Stimulated activated CD4-positive, alpha-beta T cell treated with anti-CD3 and anti-CD28 coated beads, TNF-alpha, amount 100 ng/mL, for 1 hour (primary cell): ENCODE measurements around the gene SCAF4.
"Not testable (repeated sequence)": the region's sequence is repeated elsewhere in the genome, so short reads cannot be mapped to it uniquely, and the experiment has no call there.

Experiments used
- DNase-seq, 3 donors: peaks; one replicate each; pipeline ENCODE4 v3.0.0-alpha.2; 2020; ENCODE audit warnings: low read depth in 3 of 3, low spot score in 1 of 3

The SCAF4 gene

DNA sequence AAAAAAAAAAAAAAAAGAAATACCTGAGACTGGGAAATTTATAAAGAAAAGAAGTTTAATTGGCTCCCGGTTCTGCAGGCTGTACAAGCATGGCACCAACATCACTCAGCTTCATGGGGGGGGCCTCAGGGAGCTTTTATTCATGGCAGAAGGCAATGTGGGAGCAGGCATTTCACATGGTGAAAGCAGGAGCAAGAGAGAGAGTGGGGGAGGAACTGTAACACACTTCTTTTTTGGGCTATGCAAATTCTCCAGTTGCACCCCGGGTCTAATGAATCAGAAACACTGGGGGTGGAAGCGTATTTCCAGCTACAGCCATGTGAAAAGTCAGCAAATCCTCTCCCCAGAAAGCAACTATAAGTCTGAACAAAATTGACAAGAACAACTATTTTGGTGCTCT lies 84.3 kb downstream of the SCAF4 start:
- DNase-seq, result no peak

DNA sequence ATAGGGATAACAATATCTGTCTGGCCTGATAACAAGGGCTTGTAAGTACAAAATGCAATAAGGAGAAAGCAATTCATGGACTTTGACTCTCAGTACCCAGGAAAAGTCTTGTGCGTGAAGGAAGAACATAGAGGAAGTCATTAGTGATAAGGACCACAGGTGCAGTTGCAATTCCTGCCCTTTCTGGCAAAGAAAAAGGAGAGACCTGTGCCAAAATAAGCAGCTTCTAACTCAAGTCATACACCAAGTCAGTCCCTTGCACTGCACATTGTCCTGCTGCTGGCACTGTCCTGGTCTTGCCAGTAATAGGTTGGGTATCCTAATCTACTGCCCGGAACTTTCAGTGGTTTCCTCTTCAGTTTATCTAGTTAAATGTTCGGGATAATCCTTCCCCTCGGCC lies 87.3 kb downstream of the SCAF4 start:
- DNase-seq, result no peak

DNA sequence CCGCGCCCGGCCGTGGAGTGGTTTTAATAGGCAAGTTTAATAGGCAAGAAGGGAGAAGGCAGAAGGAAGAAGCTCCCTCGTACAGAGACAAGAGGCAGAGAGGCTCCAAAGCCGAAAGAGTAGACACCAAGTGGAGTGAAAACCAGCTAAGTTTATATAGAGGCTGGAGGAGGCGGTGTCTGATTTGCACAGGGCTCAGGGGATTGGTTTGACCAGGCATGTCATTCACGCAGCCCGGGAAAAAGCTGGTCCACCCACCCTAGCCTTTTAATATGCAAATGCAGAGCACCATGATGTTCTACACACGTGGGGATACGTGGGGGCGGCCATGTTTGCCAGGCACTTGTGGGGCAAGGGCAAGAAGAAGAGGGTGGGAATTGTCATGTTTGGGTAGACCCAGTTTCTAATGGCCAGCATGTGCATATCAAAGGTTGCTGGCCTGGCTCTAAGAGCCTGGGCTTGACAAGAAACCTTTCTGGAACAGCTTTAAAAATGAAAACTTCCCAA lies 90.4 kb downstream of the SCAF4 start:
- DNase-seq, result no peak

- no peak for DNase-seq
Observed at GRCh38 chr21:31636874-31637273, 95.0 kb downstream of the SCAF4 start.

GRCh38 chr21:31634993-31635392 lies 96.9 kb downstream of the SCAF4 start:
- no peak for DNase-seq

DNA sequence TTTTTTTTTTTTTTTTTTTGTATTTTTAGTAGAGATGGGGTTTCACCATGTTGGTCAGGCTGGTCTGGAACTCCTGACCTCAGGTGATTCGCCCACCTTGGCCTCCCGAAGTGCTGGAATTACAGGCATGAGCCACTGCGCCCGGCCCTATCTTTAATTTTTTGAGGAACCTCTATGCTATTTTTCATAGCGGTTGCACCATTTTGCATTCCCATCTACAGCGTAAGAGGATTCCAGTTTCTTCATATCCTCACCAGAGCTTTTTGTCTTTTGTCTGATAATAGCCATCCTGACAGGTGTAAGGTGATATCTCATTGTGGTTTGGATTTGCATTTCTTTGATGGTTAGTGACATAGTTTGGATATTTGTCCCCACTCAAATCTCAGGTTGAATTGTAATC lies 100.0 kb downstream of the SCAF4 start:
- not testable (repeated sequence) for DNase-seq

GRCh38 chr21:31629972-31630711 lies 101.8 kb downstream of the SCAF4 start:
- no peak for DNase-seq

GRCh38 chr21:31624961-31625491 lies 106.9 kb downstream of the SCAF4 start:
- DNase-seq, result no peak

GRCh38 chr21:31624181-31624580 lies 107.7 kb downstream of the SCAF4 start:
- DNase-seq, result no peak

DNA sequence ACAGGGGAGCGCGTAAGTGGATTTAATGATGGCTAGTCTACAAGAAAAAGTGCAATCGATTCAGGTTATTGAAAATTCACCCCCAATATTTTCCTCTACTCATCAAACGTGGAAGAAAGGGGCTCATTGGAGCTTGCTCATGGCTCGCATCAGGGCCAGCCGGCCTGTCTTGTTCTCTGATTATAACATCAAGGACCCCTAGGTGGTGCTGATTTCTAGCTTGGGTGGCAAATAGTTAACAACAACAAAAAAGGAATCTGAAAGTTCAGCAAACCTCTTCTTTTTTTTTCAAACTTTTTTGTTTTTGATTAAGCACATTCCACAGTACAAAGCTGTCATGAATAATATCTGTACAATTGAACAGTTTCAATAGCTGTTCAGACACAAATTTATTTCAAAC lies 108.3 kb downstream of the SCAF4 start:
- no peak for DNase-seq

- DNase-seq, result no peak
Observed at GRCh38 chr21:31622397-31622796, 109.5 kb downstream of the SCAF4 start.
